Calu3 (cell line): ENCODE measurements around the gene KCNN1. TPM values are rescaled to one million over a fixed set of nuclear protein-coding genes. Genes with fewer than 3 reads are reported as not detected.

ENCODE experiments used
- BruUV-seq: library from RNA; stranded (reverse); fragments of 400-500 nt; replicated peaks from 2 replicates; lab custom pipeline; 2021; lab: Mats Ljungman, UMichigan
- CTCF ChIA-PET: fragments of 300-600 bp; sonication (Branson Sonifier 250); formaldehyde crosslinking; loops from one replicate; lab custom pipeline; 2022; ENCODE audit warnings: antibody characterized with exemption; lab: Charles Lee
- DNase-seq: peaks from one replicate; pipeline ENCODE4 v3.0.0; 2022
- H3K27ac Mint-ChIP-seq: one replicate; pipeline ENCODE4 v1.8.0; 2022; ENCODE audit warnings: mixed read lengths; ENCODE audit not compliant: unreplicated experiment
- H3K27me3 Mint-ChIP-seq: one replicate; pipeline ENCODE4 v1.8.0; 2022; ENCODE audit warnings: mixed read lengths; ENCODE audit not compliant: unreplicated experiment
- H3K36me3 Mint-ChIP-seq: one replicate; pipeline ENCODE4 v1.8.0; 2022; ENCODE audit warnings: mild to moderate bottlenecking, moderate library complexity, mixed read lengths; ENCODE audit not compliant: insufficient read depth, unreplicated experiment
- H3K4me1 Mint-ChIP-seq: one replicate; pipeline ENCODE4 v1.8.0; 2022; ENCODE audit warnings: mild to moderate bottlenecking, low read depth, mixed read lengths; ENCODE audit not compliant: unreplicated experiment
- H3K4me3 Mint-ChIP-seq: one replicate; pipeline ENCODE4 v1.8.0; 2022; ENCODE audit warnings: mild to moderate bottlenecking, low read depth, moderate library complexity, mixed read lengths; ENCODE audit not compliant: unreplicated experiment
- H3K9me3 Mint-ChIP-seq: one replicate; pipeline ENCODE4 v1.8.0; 2022; ENCODE audit warnings: low read depth, mixed read lengths; ENCODE audit not compliant: unreplicated experiment
- CTCF ChIP-seq: fragments of 200-600 bp; IDR thresholded peaks from one replicate; pipeline ENCODE4 v1.8.0; 2022; ENCODE audit warnings: antibody characterized with exemption; ENCODE audit not compliant: unreplicated experiment
- intact Hi-C: fragments of 100-400 bp; cut with micrococcal nuclease; formaldehyde crosslinking; loops from one replicate; pipeline ENCODE4 v1.10.0; 2022; ENCODE audit not compliant: unreplicated experiment
- total RNA-seq: library from RNA; stranded (reverse); gene quantifications from 2 replicates; pipeline ENCODE4 v1.2.3, GENCODE V29; 2022

KCNN1 gene
- total RNA-seq, 1 experiment from 2014 or later: not detected

- CTCF ChIA-PET: no interaction called here
- no peak for DNase-seq
- peak overlapping the region; percentile 82 for H3K4me3 Mint-ChIP-seq
These were observed 17.0 kb upstream of the KCNN1 start for GRCh38 chr19:17949956-17950309.

GRCh38 chr19:17950310-17951156, 16.4 kb upstream of the KCNN1 start:
- Mint-ChIP-seq H3K27me3 (peaks cover 59% of the 10 kb centered on the region), H3K27ac (no peak overlapping the region), H3K4me3 (peak overlapping the region; percentile 82), H3K9me3 (no peaks in the 10 kb centered on the region), H3K36me3 (peaks cover 19% of the 10 kb centered on the region), H3K4me1 (peaks cover 29% of the 10 kb centered on the region)
- intact Hi-C loops: no loop called here
- BruUV-seq: no TSS peak
- DNase-seq: no peak
- TF ChIP-seq CTCF: no peak
- CTCF ChIA-PET: no interaction called here

More at GRCh38 chr19:17949956-17950309, 17.0 kb upstream of the KCNN1 start:
- Mint-ChIP-seq H3K4me1 (peaks cover 29% of the 10 kb centered on the region), H3K27ac (no peak overlapping the region), H3K27me3 (peaks cover 59% of the 10 kb centered on the region), H3K36me3 (peaks cover 21% of the 10 kb centered on the region), H3K9me3 (no peaks in the 10 kb centered on the region)
- intact Hi-C loops: no loop called here
- TF ChIP-seq CTCF: no peak
- no TSS peak for BruUV-seq

GRCh38 chr19:17951157-17951989, 15.5 kb upstream of the KCNN1 start:
- CTCF ChIA-PET: no interaction called here
- peaks cover 29% of the 10 kb centered on the region for H3K4me1 Mint-ChIP-seq
- no peak for TF ChIP-seq CTCF
- H3K36me3 Mint-ChIP-seq: peaks cover 12% of the 10 kb centered on the region
- H3K4me3 Mint-ChIP-seq: peak overlapping the region; percentile 82
- no peak for DNase-seq
- intact Hi-C loops: no loop called here
- H3K27ac Mint-ChIP-seq: no peak overlapping the region
- H3K9me3 Mint-ChIP-seq: no peaks in the 10 kb centered on the region
- peaks cover 64% of the 10 kb centered on the region for H3K27me3 Mint-ChIP-seq
- BruUV-seq: no TSS peak

GRCh38 chr19:17951990-17952976, 14.6 kb upstream of the KCNN1 start:
- H3K4me3 Mint-ChIP-seq: no peak overlapping the region
- BruUV-seq: no TSS peak

More at GRCh38 chr19:17951990-17952976, 14.6 kb upstream of the KCNN1 start:
- TF ChIP-seq CTCF: no peak
- no peak for DNase-seq
- intact Hi-C loops: no loop called here
- Mint-ChIP-seq H3K27ac (no peak overlapping the region), H3K4me1 (peaks cover 25% of the 10 kb centered on the region), H3K9me3 (no peaks in the 10 kb centered on the region), H3K36me3 (peaks cover 6% of the 10 kb centered on the region), H3K27me3 (peaks cover 73% of the 10 kb centered on the region)
- CTCF ChIA-PET: no interaction called here
